ENCODE measurements around the gene COL9A3.

DNA sequence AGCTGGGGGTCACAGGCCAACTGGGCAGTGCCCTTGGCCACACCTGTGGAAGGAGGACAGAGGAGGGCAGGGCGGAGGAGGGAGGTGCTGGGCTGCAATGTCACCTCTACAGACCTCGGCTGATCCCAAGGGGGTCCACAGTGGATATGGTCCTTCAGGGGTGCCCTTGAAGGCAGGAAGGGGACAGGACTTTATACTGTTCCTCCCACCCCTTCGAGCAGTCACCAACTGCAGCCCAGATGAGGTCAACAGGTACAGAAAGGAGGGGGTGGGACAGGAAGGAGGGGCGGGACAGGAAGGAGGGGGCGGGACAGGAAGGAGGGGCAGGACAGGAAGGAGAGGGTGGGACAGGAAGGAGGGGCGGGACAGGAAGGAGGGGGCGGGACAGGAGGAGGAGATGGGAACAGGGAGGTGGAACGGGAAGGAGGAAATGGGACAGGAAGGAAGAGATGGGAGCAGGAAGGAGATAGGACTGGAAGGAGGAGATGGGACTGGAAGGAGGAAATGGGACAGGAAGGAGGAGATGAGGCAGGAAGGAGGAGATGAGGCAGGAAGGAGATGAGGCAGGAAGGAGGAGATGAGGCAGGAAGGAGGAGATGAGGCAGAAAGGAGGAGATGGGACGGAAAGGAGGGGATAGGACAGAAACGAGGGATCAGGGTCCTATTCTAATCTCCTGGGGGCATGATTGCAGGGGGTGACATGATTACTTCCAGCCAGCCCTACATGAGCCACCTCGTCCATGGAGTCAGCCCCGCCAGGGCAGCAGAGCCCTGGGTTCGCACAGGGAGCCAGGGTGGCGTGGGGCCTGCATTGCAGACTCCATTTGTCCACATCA, 39.9 kb upstream of the COL9A3 start:
- TF ChIP-seq SIN3A (conservative IDR thresholded peaks at IDR 0.05 in 1 of 2, IDR thresholded peaks at IDR 0.05 in 1 of 2; ENCODE audit: low read depth in 1 of 2, low read length in 2 of 2) (no peak), ZNF274 (IDR thresholded peaks at IDR 0.05; ENCODE audit: borderline replicate concordance, extremely low read depth, low read length) (no peak), SP2 (IDR thresholded peaks at IDR 0.05; ENCODE audit: low read length) (no peak), RAD21 (IDR thresholded peaks at IDR 0.05 in 1 of 2, conservative IDR thresholded peaks at IDR 0.05 in 1 of 2; ENCODE audit: low read depth in 2 of 2, low read length in 2 of 2) (no peak), POLR2AphosphoS5 (IDR thresholded peaks at IDR 0.05; ENCODE audit: low read depth, low read length) (no peak), RXRA (IDR thresholded peaks at IDR 0.05; ENCODE audit: insufficient read depth, low read depth, low read length) (no peak)
- TF ChIP-seq, protein P1, sequence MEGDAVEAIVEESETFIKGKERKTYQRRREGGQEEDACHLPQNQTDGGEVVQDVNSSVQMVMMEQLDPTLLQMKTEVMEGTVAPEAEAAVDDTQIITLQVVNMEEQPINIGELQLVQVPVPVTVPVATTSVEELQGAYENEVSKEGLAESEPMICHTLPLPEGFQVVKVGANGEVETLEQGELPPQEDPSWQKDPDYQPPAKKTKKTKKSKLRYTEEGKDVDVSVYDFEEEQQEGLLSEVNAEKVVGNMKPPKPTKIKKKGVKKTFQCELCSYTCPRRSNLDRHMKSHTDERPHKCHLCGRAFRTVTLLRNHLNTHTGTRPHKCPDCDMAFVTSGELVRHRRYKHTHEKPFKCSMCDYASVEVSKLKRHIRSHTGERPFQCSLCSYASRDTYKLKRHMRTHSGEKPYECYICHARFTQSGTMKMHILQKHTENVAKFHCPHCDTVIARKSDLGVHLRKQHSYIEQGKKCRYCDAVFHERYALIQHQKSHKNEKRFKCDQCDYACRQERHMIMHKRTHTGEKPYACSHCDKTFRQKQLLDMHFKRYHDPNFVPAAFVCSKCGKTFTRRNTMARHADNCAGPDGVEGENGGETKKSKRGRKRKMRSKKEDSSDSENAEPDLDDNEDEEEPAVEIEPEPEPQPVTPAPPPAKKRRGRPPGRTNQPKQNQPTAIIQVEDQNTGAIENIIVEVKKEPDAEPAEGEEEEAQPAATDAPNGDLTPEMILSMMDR (IDR thresholded peaks at IDR 0.05; ENCODE audit: control extremely low read depth in 1 of 3, insufficient read depth in 1 of 3, low read depth in 1 of 3, low read length in 3 of 3), result no peak

All from H1 (cell line).